Esophagus squamous epithelium (tissue), 5 donors: ENCODE results near the gene MACO1. TPM values are rescaled to one million over a fixed set of nuclear protein-coding genes. Genes with fewer than 3 reads are reported as not detected.
A peak's percentile ranks its signal among the peaks of the same experiment; 100 is the strongest.

Source experiments
- DNase-seq: peaks from one replicate; lab custom pipeline; 2025; lab: John Stamatoyannopoulos, UW
- H3K27ac ChIP-seq, 4 donors: fragments of 200-600 bp; sonication (generic); one replicate each; pipeline ENCODE4 v1.5.1; 2016 to 2019; ENCODE audit warnings: mild to moderate bottlenecking in 1 of 4
- H3K27me3 ChIP-seq, 4 donors: fragments of 200-600 bp; sonication (generic); 1 replicate in 3 of 4; 2 replicates in 1 of 4; pipeline versions ENCODE4 v1.5.1 to v1.6.0; 2017 to 2021; ENCODE audit warnings: antibody characterized with exemption in 1 of 4
- H3K36me3 ChIP-seq, 3 donors: fragments of 200-600 bp; sonication (generic); one replicate each; pipeline ENCODE4 v1.5.1; 2016 to 2019
- H3K4me1 ChIP-seq, 3 donors: fragments of 200-600 bp; sonication (generic); one replicate each; pipeline ENCODE4 v1.5.1; 2017 to 2019
- H3K4me3 ChIP-seq, 4 donors: fragments of 200-600 bp; sonication (generic); 1 replicate in 3 of 4; 2 replicates in 1 of 4; pipeline ENCODE4 v1.5.1; 2016 to 2019; ENCODE audit warnings: mild to moderate bottlenecking in 2 of 4, moderate library complexity in 1 of 4
- H3K9me3 ChIP-seq, 3 donors: fragments of 200-600 bp; sonication (generic); one replicate each; pipeline ENCODE4 v1.5.1; 2016 to 2019
- POLR2A ChIP-seq, 4 donors: fragments of 450-650 bp; IDR thresholded peaks; one replicate each; pipeline ENCODE4 v1.6.1; 2017; ENCODE audit warnings: antibody characterized with exemption in 4 of 4, mild to moderate bottlenecking in 4 of 4, moderate library complexity in 3 of 4
- WGBS, 2 donors: methylation state at CpG; one replicate each; pipeline ENCODE4 v1.1.5; 2018; 5-methylcytosine and 5-hydroxymethylcytosine counted together
- intact Hi-C: fragments of 100-400 bp; cut with DNase I; formaldehyde crosslinking; loops from one replicate; pipeline ENCODE4 v1.15.0; 2022
- total RNA-seq, 4 donors: library from RNA; depleted of rRNA; stranded (reverse); fragments of >200 nt; gene quantifications; one replicate each; pipeline ENCODE4 v1.1.0, GENCODE V29; 2016
- TF ChIP-seq, protein P1 (sequence below), 6 experiments: fragments of 450-650 bp in 4 of 6; fragments of 200-600 bp in 2 of 6; sonication (generic) in 2 of 6; IDR thresholded peaks; one replicate each; pipeline ENCODE4 v1.5.1; 2016 to 2019; ENCODE audit warnings: antibody characterized with exemption in 6 of 6, mild to moderate bottlenecking in 4 of 6, moderate library complexity in 4 of 6
- donor health status: DM: yes; HTN: yes; CAD: no.

The MACO1 gene
- total RNA-seq, 4 donors from 2014 or later: 14.4 to 18.8 (median 14.9) TPM

DNA sequence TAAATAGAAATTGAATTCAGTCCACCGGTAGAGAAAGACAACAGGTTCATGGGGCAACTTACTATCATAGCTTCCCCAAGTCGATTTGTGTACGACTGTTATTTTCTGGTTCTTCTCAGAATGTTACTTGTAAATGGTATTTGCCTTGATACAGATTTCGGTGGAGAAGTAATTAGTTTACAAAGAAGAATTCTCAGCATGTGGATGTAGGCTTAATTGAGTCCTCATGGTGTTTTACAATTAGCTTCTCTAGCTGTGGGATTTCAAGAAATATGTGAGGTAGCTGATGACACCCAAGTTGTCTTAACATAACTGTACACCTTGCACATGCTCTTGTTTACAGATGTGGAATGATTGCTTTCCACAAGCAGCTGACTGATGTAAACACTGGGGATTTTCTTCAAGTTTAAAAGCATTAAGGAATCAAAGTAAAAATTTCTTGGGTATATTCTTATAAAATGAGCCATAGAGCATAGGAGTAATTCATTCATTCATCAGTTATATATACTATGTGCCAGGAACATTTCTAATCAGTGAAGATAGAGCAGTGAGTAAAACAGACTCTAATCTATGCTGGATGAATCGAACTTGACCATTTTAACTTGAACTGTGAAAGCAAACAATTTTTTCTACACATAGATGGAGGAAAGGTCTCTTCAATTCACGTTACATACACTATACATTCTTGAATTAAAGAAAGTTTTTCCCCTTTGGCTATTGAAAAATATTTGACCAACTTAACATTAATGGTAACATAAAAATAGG, 1.4 kb downstream of the MACO1 start:
- Histone ChIP-seq H3K36me3 (no peaks in the 10 kb centered on the region), H3K27ac (peak overlapping the region in 3 of 4 donors; percentile 95 to 99 (median 96)), H3K4me3 (peak overlapping the region; percentile 80 to 100 (median 92)), H3K9me3 (no peaks in the 10 kb centered on the region), H3K4me1 (peaks cover 30 to 83% (median 41%) of the 10 kb centered on the region in 3 donors), H3K27me3 (no peaks in the 10 kb centered on the region)
- DNase-seq: no peak
- 14 to 16% methylated on average over 6 of the region's 6 CpGs for WGBS, 2 donors
- no peak for TF ChIP-seq POLR2A (IDR thresholded peaks at IDR 0.05)
- TF ChIP-seq, protein P1, sequence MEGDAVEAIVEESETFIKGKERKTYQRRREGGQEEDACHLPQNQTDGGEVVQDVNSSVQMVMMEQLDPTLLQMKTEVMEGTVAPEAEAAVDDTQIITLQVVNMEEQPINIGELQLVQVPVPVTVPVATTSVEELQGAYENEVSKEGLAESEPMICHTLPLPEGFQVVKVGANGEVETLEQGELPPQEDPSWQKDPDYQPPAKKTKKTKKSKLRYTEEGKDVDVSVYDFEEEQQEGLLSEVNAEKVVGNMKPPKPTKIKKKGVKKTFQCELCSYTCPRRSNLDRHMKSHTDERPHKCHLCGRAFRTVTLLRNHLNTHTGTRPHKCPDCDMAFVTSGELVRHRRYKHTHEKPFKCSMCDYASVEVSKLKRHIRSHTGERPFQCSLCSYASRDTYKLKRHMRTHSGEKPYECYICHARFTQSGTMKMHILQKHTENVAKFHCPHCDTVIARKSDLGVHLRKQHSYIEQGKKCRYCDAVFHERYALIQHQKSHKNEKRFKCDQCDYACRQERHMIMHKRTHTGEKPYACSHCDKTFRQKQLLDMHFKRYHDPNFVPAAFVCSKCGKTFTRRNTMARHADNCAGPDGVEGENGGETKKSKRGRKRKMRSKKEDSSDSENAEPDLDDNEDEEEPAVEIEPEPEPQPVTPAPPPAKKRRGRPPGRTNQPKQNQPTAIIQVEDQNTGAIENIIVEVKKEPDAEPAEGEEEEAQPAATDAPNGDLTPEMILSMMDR (IDR thresholded peaks at IDR 0.05): no peak
- intact Hi-C loops: no loop called here

DNA sequence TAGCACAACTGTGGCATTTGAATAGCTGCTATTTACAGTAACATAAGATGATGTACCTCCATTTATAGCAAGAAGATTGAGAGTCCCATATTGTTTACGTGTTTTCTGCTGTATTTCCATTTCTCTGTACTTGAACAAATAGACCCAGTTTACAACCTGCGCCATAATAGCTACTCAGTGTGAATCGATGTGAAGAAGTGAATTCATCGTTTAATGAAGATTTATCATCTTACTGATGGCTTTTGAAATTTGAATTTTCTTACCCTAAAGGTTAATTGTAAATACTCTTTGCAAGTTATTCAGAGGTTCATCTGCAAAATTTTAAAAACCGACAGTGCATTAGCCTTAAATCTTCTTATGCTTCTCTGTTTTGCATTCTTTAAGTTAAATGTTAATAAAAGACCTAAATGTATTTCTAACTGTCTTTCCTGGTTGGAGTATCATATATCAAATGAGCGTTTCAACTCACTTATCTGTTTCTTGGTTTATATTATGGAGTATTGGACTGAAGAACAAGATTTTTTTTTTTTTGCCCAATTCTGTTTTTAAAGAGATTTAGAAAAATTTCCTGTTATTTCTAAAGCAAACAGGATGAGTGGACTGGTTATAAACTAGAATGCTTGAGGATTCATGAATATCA, 2.2 kb downstream of the MACO1 start:
- TF ChIP-seq, protein P1 (IDR thresholded peaks at IDR 0.05): no peak
- TF ChIP-seq POLR2A (IDR thresholded peaks at IDR 0.05): no peak
- intact Hi-C loops: no loop called here
- 67 to 79% methylated on average over 6 of the region's 6 CpGs for WGBS, 2 donors
- peak overlapping the region in 3 of 4 donors; percentile 80 to 97 (median 86) for H3K4me3 ChIP-seq
- no peaks in the 10 kb centered on the region for H3K9me3 ChIP-seq
- peak overlapping the region in 2 of 4 donors; percentile 95 to 96 for H3K27ac ChIP-seq
- peaks cover 0 to 5% (median 0%) of the 10 kb centered on the region in 3 donors for H3K36me3 ChIP-seq
- no peaks in the 10 kb centered on the region for H3K27me3 ChIP-seq
- H3K4me1 ChIP-seq: peaks cover 30 to 83% (median 41%) of the 10 kb centered on the region in 3 donors
- DNase-seq: no peak

DNA sequence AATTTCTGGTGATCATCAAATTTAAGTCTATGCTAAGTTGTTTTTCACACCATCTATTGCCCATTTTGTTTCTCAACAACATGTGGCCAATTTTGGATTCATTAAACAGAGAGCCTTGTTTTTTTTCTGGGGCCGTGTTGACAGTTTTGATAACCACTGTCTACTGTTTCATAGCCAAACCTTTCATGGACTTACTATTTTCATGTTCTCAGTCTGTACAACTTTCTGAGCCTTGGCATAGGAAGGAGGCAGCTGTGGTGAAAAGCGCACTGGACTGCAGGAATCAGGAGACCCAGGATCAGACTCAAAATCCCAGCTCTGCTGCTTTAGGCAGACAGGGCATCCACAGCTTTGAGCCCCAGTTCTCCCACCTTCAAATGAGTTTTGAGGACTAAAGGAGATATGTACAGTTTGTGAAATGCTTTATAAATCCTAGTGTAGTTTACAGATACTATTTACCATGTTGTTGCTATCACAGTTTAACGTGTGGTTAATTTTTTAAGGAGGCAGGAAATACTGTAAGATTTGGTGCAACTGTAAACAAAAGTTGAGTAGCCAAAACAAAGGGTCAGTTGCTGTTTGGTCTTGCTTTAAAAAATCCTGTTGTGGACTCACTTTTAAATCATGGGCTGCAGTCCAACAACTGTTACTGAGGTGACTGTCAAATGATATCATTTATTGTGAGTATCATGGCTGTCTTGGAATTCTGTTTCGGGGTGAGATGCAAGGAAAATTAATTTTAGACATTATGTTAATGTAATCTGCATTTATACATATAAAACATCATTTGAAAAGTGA, 2.9 kb downstream of the MACO1 start:
- intact Hi-C loops: no loop called here
- H3K36me3 ChIP-seq: peaks cover 0 to 5% (median 0%) of the 10 kb centered on the region in 3 donors
- TF ChIP-seq, protein P1 (IDR thresholded peaks at IDR 0.05): no peak
- no peak for TF ChIP-seq POLR2A (IDR thresholded peaks at IDR 0.05)
- peak overlapping the region in 1 of 4 donors; percentile 86 for H3K4me3 ChIP-seq
- no peak for DNase-seq
- H3K27ac ChIP-seq: peak overlapping the region in 2 of 4 donors; percentile 18 to 42
- WGBS, 2 donors: 50 to 57% methylated on average over 4 of the region's 4 CpGs
- H3K4me1 ChIP-seq: peaks cover 30 to 79% (median 41%) of the 10 kb centered on the region in 3 donors
- H3K9me3 ChIP-seq: no peaks in the 10 kb centered on the region
- H3K27me3 ChIP-seq: no peaks in the 10 kb centered on the region

DNA sequence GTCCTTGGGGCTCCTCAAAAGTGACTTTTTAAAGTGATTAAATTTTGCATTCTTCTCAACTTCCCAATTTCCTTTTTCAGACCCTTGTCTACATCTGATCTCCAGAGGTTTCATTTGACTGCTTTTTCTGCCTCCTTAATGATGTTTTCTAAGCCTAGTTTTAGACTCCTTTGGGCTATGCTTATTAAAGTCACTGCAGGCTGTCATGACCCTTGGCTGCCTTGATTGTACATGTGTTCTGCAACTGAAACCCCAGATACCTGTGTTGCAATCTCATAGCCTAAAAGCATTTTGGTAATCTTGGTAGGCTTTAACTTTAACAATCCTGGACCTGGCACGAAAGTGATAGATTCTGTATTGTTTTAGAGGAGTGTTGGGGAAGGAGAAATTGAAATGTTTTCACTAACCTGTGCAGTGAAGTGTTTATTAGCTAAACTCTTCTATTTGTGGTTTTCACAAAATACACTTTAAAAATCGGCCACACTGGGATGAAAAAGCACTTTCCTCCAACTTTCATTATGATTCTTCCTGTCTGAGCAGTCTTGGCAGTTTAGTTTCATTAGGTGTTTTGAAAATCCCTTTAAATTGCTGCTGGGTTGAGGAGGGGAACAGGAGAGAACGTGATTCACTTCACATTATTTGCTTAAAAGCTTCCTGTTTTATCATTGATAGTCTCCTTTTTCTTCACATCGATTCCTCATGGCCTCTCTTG, 4.9 kb downstream of the MACO1 start:
- no peak for DNase-seq
- peak overlapping the region in 2 of 4 donors; percentile 10 to 12 for H3K4me3 ChIP-seq
- no peak for TF ChIP-seq POLR2A (IDR thresholded peaks at IDR 0.05)
- TF ChIP-seq, protein P1 (IDR thresholded peaks at IDR 0.05): no peak
- H3K27me3 ChIP-seq: no peaks in the 10 kb centered on the region
- peak overlapping the region; percentile 30 to 57 (median 42) for H3K27ac ChIP-seq
- peaks cover 30 to 71% (median 40%) of the 10 kb centered on the region in 3 donors for H3K4me1 ChIP-seq
- H3K9me3 ChIP-seq: no peaks in the 10 kb centered on the region
- intact Hi-C loops: no loop called here
- WGBS, 2 donors: 7 to 11% methylated on average over 4 of the region's 4 CpGs
- peaks cover 0 to 5% (median 0%) of the 10 kb centered on the region in 3 donors for H3K36me3 ChIP-seq
